ENCODE measurements around the gene TMC8.
A peak's percentile ranks its signal among the peaks of the same experiment; 100 is the strongest.

TMC8 gene

DNA sequence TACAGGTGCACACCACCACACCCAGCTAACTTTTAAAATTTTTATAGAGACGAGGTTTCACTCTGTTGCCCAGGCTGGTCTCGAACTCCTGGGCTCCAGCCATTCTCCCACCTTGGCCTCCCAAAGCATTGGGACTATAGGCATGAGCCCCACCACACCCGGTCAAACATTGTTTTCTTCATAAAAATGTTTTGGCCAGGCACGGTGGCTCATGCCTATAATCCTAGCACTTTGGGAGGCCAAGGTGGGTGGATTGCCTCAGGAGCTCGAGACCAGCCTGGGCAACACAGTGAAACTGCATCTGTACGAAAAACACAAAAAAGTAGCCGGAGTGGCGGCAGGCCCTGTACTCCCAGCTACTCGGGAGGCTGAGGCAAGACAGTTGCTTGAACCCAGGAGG lies 14.2 kb upstream of the TMC8 start:
- peaks cover 5% of the 10 kb centered on the region; the same call in 1 of the 2 replicates for H3K36me3 ChIP-seq (ENCODE audit: insufficient read depth, low read length)
- no peaks in the 10 kb centered on the region for H3K9me2 ChIP-seq (replicated peaks; ENCODE audit: low read depth, low read length)
- no peak for TF ChIP-seq EZH2phosphoT487 (IDR thresholded peaks at IDR 0.05; ENCODE audit: borderline replicate concordance)
- TF ChIP-seq, protein P1, sequence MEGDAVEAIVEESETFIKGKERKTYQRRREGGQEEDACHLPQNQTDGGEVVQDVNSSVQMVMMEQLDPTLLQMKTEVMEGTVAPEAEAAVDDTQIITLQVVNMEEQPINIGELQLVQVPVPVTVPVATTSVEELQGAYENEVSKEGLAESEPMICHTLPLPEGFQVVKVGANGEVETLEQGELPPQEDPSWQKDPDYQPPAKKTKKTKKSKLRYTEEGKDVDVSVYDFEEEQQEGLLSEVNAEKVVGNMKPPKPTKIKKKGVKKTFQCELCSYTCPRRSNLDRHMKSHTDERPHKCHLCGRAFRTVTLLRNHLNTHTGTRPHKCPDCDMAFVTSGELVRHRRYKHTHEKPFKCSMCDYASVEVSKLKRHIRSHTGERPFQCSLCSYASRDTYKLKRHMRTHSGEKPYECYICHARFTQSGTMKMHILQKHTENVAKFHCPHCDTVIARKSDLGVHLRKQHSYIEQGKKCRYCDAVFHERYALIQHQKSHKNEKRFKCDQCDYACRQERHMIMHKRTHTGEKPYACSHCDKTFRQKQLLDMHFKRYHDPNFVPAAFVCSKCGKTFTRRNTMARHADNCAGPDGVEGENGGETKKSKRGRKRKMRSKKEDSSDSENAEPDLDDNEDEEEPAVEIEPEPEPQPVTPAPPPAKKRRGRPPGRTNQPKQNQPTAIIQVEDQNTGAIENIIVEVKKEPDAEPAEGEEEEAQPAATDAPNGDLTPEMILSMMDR (conservative IDR thresholded peaks at IDR 0.05; ENCODE audit: low read length): no peak
- H3K27me3 ChIP-seq (ENCODE audit: insufficient read depth, low read length, poor library complexity, severe bottlenecking): no peaks in the 10 kb centered on the region
- H3K9me3 ChIP-seq (ENCODE audit: insufficient read depth, low read depth, low read length): no peaks in the 10 kb centered on the region
- no peaks in the 10 kb centered on the region for H3F3A ChIP-seq (ENCODE audit: low read depth)
- no peak overlapping the region for H2AFZ ChIP-seq (ENCODE audit: low read length)
- no peak overlapping the region for H3K4me3 ChIP-seq (ENCODE audit: low read length, poor library complexity, severe bottlenecking)
- peaks cover 18% of the 10 kb centered on the region for H4K20me1 ChIP-seq (ENCODE audit: insufficient read depth, low read length, poor library complexity, severe bottlenecking)
- peaks cover 12% of the 10 kb centered on the region; the same call in 1 of the 2 replicates for H3K79me2 ChIP-seq (ENCODE audit: insufficient read depth, low read length)
- peaks cover 15% of the 10 kb centered on the region for H3K4me1 ChIP-seq (ENCODE audit: insufficient read depth, low read length, poor library complexity, severe bottlenecking)
- no peak overlapping the region for H3K4me2 ChIP-seq (ENCODE audit: low read depth, low read length, poor library complexity, severe bottlenecking)
- no peak overlapping the region for H3K9ac ChIP-seq (ENCODE audit: low read depth, low read length, poor library complexity, severe bottlenecking)

DNA sequence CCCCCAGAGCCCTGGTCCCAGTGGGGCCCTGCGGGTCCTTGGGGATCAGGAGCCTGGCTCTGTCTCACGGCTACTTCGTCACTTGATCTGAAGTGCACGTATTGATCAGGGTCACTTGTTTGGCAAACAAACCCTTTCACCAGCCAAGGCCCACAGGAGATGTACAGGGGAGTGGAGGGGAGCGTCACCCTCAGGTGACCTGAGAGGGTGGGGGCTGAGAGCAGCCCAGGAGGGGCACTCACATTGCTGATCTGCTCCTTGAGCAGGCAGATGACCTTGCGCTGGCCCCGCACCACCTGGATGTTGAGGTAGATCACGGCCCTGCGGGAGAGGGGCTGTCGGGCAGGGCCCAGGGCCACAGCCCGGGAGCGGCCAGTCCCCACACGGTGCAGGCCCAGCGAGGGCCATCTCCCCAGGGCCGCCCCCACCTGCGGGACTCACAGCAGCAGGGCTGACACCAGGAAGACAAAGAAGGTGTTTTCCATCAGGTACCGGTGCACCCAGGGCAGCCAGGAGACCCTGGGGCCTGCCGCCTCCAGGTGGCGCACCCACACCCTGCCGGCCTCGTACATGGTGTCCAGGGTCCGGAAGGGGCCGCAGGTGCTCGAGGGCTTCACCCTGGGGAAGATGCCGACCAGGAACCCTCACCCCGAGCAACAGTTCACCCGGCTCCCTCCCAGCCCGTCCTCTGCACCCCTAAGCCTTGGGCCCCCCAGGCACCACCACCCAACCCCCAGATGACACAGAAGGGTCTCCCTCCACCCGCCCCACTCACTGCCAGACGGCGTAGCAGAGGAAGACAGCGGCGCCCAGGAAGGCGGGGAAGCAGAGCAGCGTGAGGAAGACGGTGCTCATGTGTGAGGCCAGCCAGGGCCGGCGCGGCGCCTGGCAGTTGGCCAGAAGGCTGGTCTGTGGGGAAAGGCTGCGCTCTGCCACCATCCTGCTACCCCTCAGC lies 13.3 kb upstream of the TMC8 start:
- Histone ChIP-seq H3K4me2 (ENCODE audit: low read depth, low read length, poor library complexity, severe bottlenecking) (no peak overlapping the region), H3K4me1 (ENCODE audit: insufficient read depth, low read length, poor library complexity, severe bottlenecking) (peaks cover 23% of the 10 kb centered on the region), H3K4me3 (ENCODE audit: low read length, poor library complexity, severe bottlenecking) (no peak overlapping the region), H2AFZ (ENCODE audit: low read length) (no peak overlapping the region), H3K9me2 (replicated peaks; ENCODE audit: low read depth, low read length) (no peaks in the 10 kb centered on the region), H3K79me2 (ENCODE audit: insufficient read depth, low read length) (peaks cover 21% of the 10 kb centered on the region; the same call in 1 of the 2 replicates), H3K9me3 (ENCODE audit: insufficient read depth, low read depth, low read length) (no peaks in the 10 kb centered on the region), H3F3A (ENCODE audit: low read depth) (no peaks in the 10 kb centered on the region), H4K20me1 (ENCODE audit: insufficient read depth, low read length, poor library complexity, severe bottlenecking) (peaks cover 20% of the 10 kb centered on the region), H3K9ac (ENCODE audit: low read depth, low read length, poor library complexity, severe bottlenecking) (no peak overlapping the region), H3K27me3 (ENCODE audit: insufficient read depth, low read length, poor library complexity, severe bottlenecking) (no peaks in the 10 kb centered on the region), H3K36me3 (ENCODE audit: insufficient read depth, low read length) (0 out of 2 replicates have a peak, but pooled peaks cover 5% of the 10 kb centered on the region)
- no peak for TF ChIP-seq EZH2phosphoT487 (IDR thresholded peaks at IDR 0.05; ENCODE audit: borderline replicate concordance)
- TF ChIP-seq, protein P1 (conservative IDR thresholded peaks at IDR 0.05; ENCODE audit: low read length): peak; percentile 62

DNA sequence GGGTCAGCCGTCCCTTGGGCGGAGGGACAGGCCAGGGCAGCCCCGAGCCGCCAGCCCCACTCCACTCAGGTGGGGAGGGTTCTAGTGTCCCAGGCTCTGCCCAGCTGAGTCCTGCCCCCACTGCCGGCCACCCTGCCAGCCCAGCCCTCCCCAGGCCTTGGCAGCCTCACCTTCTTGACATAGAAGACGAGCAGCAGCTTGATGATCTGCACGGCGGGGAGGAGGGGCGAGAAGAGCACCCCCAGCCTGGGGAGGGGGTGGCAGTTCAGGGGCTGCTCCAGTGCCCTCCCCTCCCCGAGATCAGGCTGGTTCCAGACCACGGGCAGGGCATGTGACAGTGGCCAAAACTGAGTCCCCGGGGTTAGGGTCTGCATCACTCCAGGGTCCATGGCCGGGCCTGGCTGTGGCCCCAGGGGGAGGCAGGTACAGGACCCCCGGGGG lies 11.8 kb upstream of the TMC8 start:
- H4K20me1 ChIP-seq (ENCODE audit: insufficient read depth, low read length, poor library complexity, severe bottlenecking): peaks cover 14% of the 10 kb centered on the region
- no peak overlapping the region for H3K9ac ChIP-seq (ENCODE audit: low read depth, low read length, poor library complexity, severe bottlenecking)
- H2AFZ ChIP-seq (ENCODE audit: low read length): no peak overlapping the region
- no peak overlapping the region for H3K4me3 ChIP-seq (ENCODE audit: low read length, poor library complexity, severe bottlenecking)
- no peak overlapping the region for H3K4me2 ChIP-seq (ENCODE audit: low read depth, low read length, poor library complexity, severe bottlenecking)
- no peaks in the 10 kb centered on the region for H3F3A ChIP-seq (ENCODE audit: low read depth)
- H3K9me2 ChIP-seq (replicated peaks; ENCODE audit: low read depth, low read length): no peaks in the 10 kb centered on the region
- H3K79me2 ChIP-seq (ENCODE audit: insufficient read depth, low read length): peaks cover 36% of the 10 kb centered on the region; the same call in 1 of the 2 replicates
- no peaks in the 10 kb centered on the region for H3K9me3 ChIP-seq (ENCODE audit: insufficient read depth, low read depth, low read length)
- peaks cover 15% of the 10 kb centered on the region; the same call in 1 of the 2 replicates for H3K36me3 ChIP-seq (ENCODE audit: insufficient read depth, low read length)
- H3K27me3 ChIP-seq (ENCODE audit: insufficient read depth, low read length, poor library complexity, severe bottlenecking): no peaks in the 10 kb centered on the region
- peaks cover 29% of the 10 kb centered on the region for H3K4me1 ChIP-seq (ENCODE audit: insufficient read depth, low read length, poor library complexity, severe bottlenecking)
- TF ChIP-seq, protein P1 (conservative IDR thresholded peaks at IDR 0.05; ENCODE audit: low read length): no peak
- TF ChIP-seq EZH2phosphoT487 (IDR thresholded peaks at IDR 0.05; ENCODE audit: borderline replicate concordance): no peak

Data from Loucy (cell line).